ENCODE measurements around the gene PRDX6.
A peak's percentile ranks its signal among the peaks of the same experiment; 100 is the strongest.
"Not testable (repeated sequence)": the region's sequence is repeated elsewhere in the genome, so short reads cannot be mapped to it uniquely, and the experiment has no call there.

PRDX6 gene

GRCh38 chr1:173474097-173474779 lies 2.9 kb upstream of the PRDX6 start:
- H3K9ac ChIP-seq (ENCODE audit: low read length) = no peak overlapping the region
- H3K4me3 ChIP-seq (ENCODE audit: low read length) = no peak overlapping the region
- H3K36me3 ChIP-seq (ENCODE audit: control insufficient read depth, insufficient read depth, low read length) = no peaks in the 10 kb centered on the region

GRCh38 chr1:173474780-173475421 lies 2.2 kb upstream of the PRDX6 start:
- not testable (repeated sequence) for H3K9ac ChIP-seq (ENCODE audit: low read length); H3K27me3 ChIP-seq (ENCODE audit: control insufficient read depth, insufficient read depth, low read length); H3K36me3 ChIP-seq (ENCODE audit: control insufficient read depth, insufficient read depth, low read length); H3K4me3 ChIP-seq (ENCODE audit: low read length)
- peaks cover 16% of the 10 kb centered on the region for H3K4me1 ChIP-seq (ENCODE audit: control insufficient read depth, insufficient read depth, low read length)
- peaks cover 10% of the 10 kb centered on the region for H3K9me3 ChIP-seq (ENCODE audit: control insufficient read depth, low read length)

More at GRCh38 chr1:173474097-173474779, 2.9 kb upstream of the PRDX6 start:
- peaks cover 10% of the 10 kb centered on the region for H3K4me1 ChIP-seq (ENCODE audit: control insufficient read depth, insufficient read depth, low read length)
- H3K9me3 ChIP-seq (ENCODE audit: control insufficient read depth, low read length) = peaks cover 10% of the 10 kb centered on the region
- no peaks in the 10 kb centered on the region for H3K27me3 ChIP-seq (ENCODE audit: control insufficient read depth, insufficient read depth, low read length)

- H3K9me3 ChIP-seq (ENCODE audit: control insufficient read depth, low read length) = peaks cover 3% of the 10 kb centered on the region
- H3K4me3 ChIP-seq (ENCODE audit: low read length) = peak overlapping the region; percentile 57
- H3K9ac ChIP-seq (ENCODE audit: low read length) = peak overlapping the region; percentile 76
- H3K4me1 ChIP-seq (ENCODE audit: control insufficient read depth, insufficient read depth, low read length) = peaks cover 22% of the 10 kb centered on the region
- H3K36me3 ChIP-seq (ENCODE audit: control insufficient read depth, insufficient read depth, low read length) = no peaks in the 10 kb centered on the region
- no peaks in the 10 kb centered on the region for H3K27me3 ChIP-seq (ENCODE audit: control insufficient read depth, insufficient read depth, low read length)
Observed at GRCh38 chr1:173475564-173476196, 1.5 kb upstream of the PRDX6 start.

- peak overlapping the region; percentile 57 for H3K4me3 ChIP-seq (ENCODE audit: low read length)
- peak overlapping the region; percentile 76 for H3K9ac ChIP-seq (ENCODE audit: low read length)
- no peaks in the 10 kb centered on the region for H3K9me3 ChIP-seq (ENCODE audit: control insufficient read depth, low read length)
- H3K27me3 ChIP-seq (ENCODE audit: control insufficient read depth, insufficient read depth, low read length) = no peaks in the 10 kb centered on the region
- peaks cover 22% of the 10 kb centered on the region for H3K4me1 ChIP-seq (ENCODE audit: control insufficient read depth, insufficient read depth, low read length)
- no peaks in the 10 kb centered on the region for H3K36me3 ChIP-seq (ENCODE audit: control insufficient read depth, insufficient read depth, low read length)
Observed at GRCh38 chr1:173476197-173476664, 904 bp upstream of the PRDX6 start.

GRCh38 chr1:173476665-173477285 lies 360 bp upstream of the PRDX6 start:
- peak overlapping the region; percentile 93 for H3K9ac ChIP-seq (ENCODE audit: low read length)
- peak overlapping the region; percentile 57 for H3K4me3 ChIP-seq (ENCODE audit: low read length)
- H3K9me3 ChIP-seq (ENCODE audit: control insufficient read depth, low read length) = no peaks in the 10 kb centered on the region
- no peaks in the 10 kb centered on the region for H3K27me3 ChIP-seq (ENCODE audit: control insufficient read depth, insufficient read depth, low read length)
- peaks cover 22% of the 10 kb centered on the region for H3K4me1 ChIP-seq (ENCODE audit: control insufficient read depth, insufficient read depth, low read length)
- peaks cover under 1% of the 10 kb centered on the region for H3K36me3 ChIP-seq (ENCODE audit: control insufficient read depth, insufficient read depth, low read length)

GRCh38 chr1:173478094-173478674 lies 1.0 kb downstream of the PRDX6 start:
- Histone ChIP-seq H3K36me3 (ENCODE audit: control insufficient read depth, insufficient read depth, low read length) (peaks cover 4% of the 10 kb centered on the region), H3K9me3 (ENCODE audit: control insufficient read depth, low read length) (no peaks in the 10 kb centered on the region), H3K4me1 (ENCODE audit: control insufficient read depth, insufficient read depth, low read length) (peaks cover 22% of the 10 kb centered on the region), H3K4me3 (ENCODE audit: low read length) (peak overlapping the region; percentile 78), H3K27me3 (ENCODE audit: control insufficient read depth, insufficient read depth, low read length) (no peaks in the 10 kb centered on the region), H3K9ac (ENCODE audit: low read length) (peak overlapping the region; percentile 93)

GRCh38 chr1:173479649-173480048 lies 2.5 kb downstream of the PRDX6 start:
- H3K9ac ChIP-seq (ENCODE audit: low read length) = no peak overlapping the region
- H3K36me3 ChIP-seq (ENCODE audit: control insufficient read depth, insufficient read depth, low read length) = peaks cover 8% of the 10 kb centered on the region
- no peaks in the 10 kb centered on the region for H3K9me3 ChIP-seq (ENCODE audit: control insufficient read depth, low read length)
- H3K4me1 ChIP-seq (ENCODE audit: control insufficient read depth, insufficient read depth, low read length) = peaks cover 22% of the 10 kb centered on the region
- no peaks in the 10 kb centered on the region for H3K27me3 ChIP-seq (ENCODE audit: control insufficient read depth, insufficient read depth, low read length)
- H3K4me3 ChIP-seq (ENCODE audit: low read length) = no peak overlapping the region

- no peak overlapping the region for H3K9ac ChIP-seq (ENCODE audit: low read length)
- H3K4me3 ChIP-seq (ENCODE audit: low read length) = no peak overlapping the region
- peaks cover 9% of the 10 kb centered on the region for H3K36me3 ChIP-seq (ENCODE audit: control insufficient read depth, insufficient read depth, low read length)
Observed at GRCh38 chr1:173481195-173481772, 4.1 kb downstream of the PRDX6 start.

GRCh38 chr1:173482683-173483082 lies 5.5 kb downstream of the PRDX6 start:
- H3K27me3 ChIP-seq (ENCODE audit: control insufficient read depth, insufficient read depth, low read length) = no peaks in the 10 kb centered on the region
- H3K4me1 ChIP-seq (ENCODE audit: control insufficient read depth, insufficient read depth, low read length) = peaks cover 16% of the 10 kb centered on the region
- H3K4me3 ChIP-seq (ENCODE audit: low read length) = no peak overlapping the region
- no peaks in the 10 kb centered on the region for H3K9me3 ChIP-seq (ENCODE audit: control insufficient read depth, low read length)
- H3K36me3 ChIP-seq (ENCODE audit: control insufficient read depth, insufficient read depth, low read length) = peaks cover 16% of the 10 kb centered on the region
- H3K9ac ChIP-seq (ENCODE audit: low read length) = no peak overlapping the region

More at GRCh38 chr1:173481195-173481772, 4.1 kb downstream of the PRDX6 start:
- Histone ChIP-seq H3K9me3 (ENCODE audit: control insufficient read depth, low read length) (no peaks in the 10 kb centered on the region), H3K4me1 (ENCODE audit: control insufficient read depth, insufficient read depth, low read length) (peaks cover 18% of the 10 kb centered on the region), H3K27me3 (ENCODE audit: control insufficient read depth, insufficient read depth, low read length) (no peaks in the 10 kb centered on the region)

GRCh38 chr1:173484276-173484675 lies 7.1 kb downstream of the PRDX6 start:
- Histone ChIP-seq H3K36me3 (ENCODE audit: control insufficient read depth, insufficient read depth, low read length) (peaks cover 16% of the 10 kb centered on the region), H3K9ac (ENCODE audit: low read length) (no peak overlapping the region), H3K4me1 (ENCODE audit: control insufficient read depth, insufficient read depth, low read length) (peaks cover 12% of the 10 kb centered on the region), H3K9me3 (ENCODE audit: control insufficient read depth, low read length) (no peaks in the 10 kb centered on the region), H3K4me3 (ENCODE audit: low read length) (no peak overlapping the region), H3K27me3 (ENCODE audit: control insufficient read depth, insufficient read depth, low read length) (no peaks in the 10 kb centered on the region)

GRCh38 chr1:173485401-173485800 lies 8.3 kb downstream of the PRDX6 start:
- Histone ChIP-seq H3K9me3 (ENCODE audit: control insufficient read depth, low read length) (no peaks in the 10 kb centered on the region), H3K4me3 (ENCODE audit: low read length) (no peak overlapping the region), H3K4me1 (ENCODE audit: control insufficient read depth, insufficient read depth, low read length) (peaks cover under 1% of the 10 kb centered on the region), H3K27me3 (ENCODE audit: control insufficient read depth, insufficient read depth, low read length) (no peaks in the 10 kb centered on the region), H3K36me3 (ENCODE audit: control insufficient read depth, insufficient read depth, low read length) (peaks cover 16% of the 10 kb centered on the region), H3K9ac (ENCODE audit: low read length) (no peak overlapping the region)

Measured in mucosa of stomach (tissue), 1 donor.